HCT116 (cell line): ENCODE data around the gene CRBN. TPM values are rescaled to one million over a fixed set of nuclear protein-coding genes. Genes with fewer than 3 reads are reported as not detected.

Experiments used
- ATAC-seq: fragments of 200-7000 bp; cut with Tn5 transposase; 2 replicates; pipeline ENCODE4 v1.9.1; 2020; ENCODE audit warnings: mild to moderate bottlenecking, moderate library complexity
- BruUV-seq: library from RNA; stranded (reverse); fragments of 400-500 nt; replicated peaks from 2 replicates; lab custom pipeline; 2021; lab: Mats Ljungman, UMichigan
- CTCF ChIA-PET: fragments of 300-600 bp; sonication (Branson Sonifier 250); formaldehyde crosslinking; loops from one replicate; lab custom pipeline; 2021; ENCODE audit warnings: antibody characterized with exemption; lab: Charles Lee
- POLR2A ChIA-PET: fragments of 300-600, 350-600 bp; sonication (Branson Sonifier 250); formaldehyde crosslinking; loops from one replicate; lab custom pipeline; 2021; ENCODE audit warnings: antibody characterized with exemption; lab: Charles Lee
- RAD21 ChIA-PET, 2 experiments: fragments of 300-600 bp; sonication (Branson Sonifier 250); formaldehyde crosslinking; loops; one replicate each; lab custom pipeline; 2023; ENCODE audit warnings: low total read pairs in 2 of 2; ENCODE audit not compliant: uncharacterized antibody in 2 of 2, unreplicated experiment in 2 of 2, low non-redundant PET in 1 of 2; lab: Charles Lee
- DNase-seq: peaks from one replicate; pipeline ENCODE4 v3.0.0-alpha.2; 2010; ENCODE audit warnings: low read depth, low spot score
- H2AFZ ChIP-seq: fragments of 200-600 bp; shearing (Covaris generic), sonication (generic); 2 replicates; pipeline ENCODE4 v1.6.1; 2017; ENCODE audit warnings: low read depth, mixed run types, mixed read lengths, antibody characterized with exemption, low read length; ENCODE audit not compliant: poor library complexity, severe bottlenecking
- H3K27ac ChIP-seq: 2 replicates; pipeline ENCODE4 v1.5.1; 2012; ENCODE audit warnings: low read depth, low read length
- H3K27me3 ChIP-seq: fragments of 200-600 bp; sonication (generic); 2 replicates; pipeline ENCODE4 v1.6.1; 2016; ENCODE audit warnings: mixed run types, low read length, mixed read lengths; ENCODE audit not compliant: insufficient read depth
- H3K36me3 ChIP-seq, 2 experiments: fragments of 200-500 bp in 1 of 2; fragments of 200-600 bp in 1 of 2; sonication (Bioruptor generic) in 1 of 2; sonication (generic) in 1 of 2; 2 replicates each; pipeline versions ENCODE4 v1.5.1 to v1.6.1; 2014 to 2016; ENCODE audit warnings: low read length in 2 of 2, inconsistent platforms in 1 of 2, mixed read lengths in 1 of 2, mixed run types in 1 of 2; ENCODE audit not compliant: insufficient read depth in 2 of 2, control insufficient read depth in 1 of 2
- H3K4me1 ChIP-seq, 2 experiments: fragments of 200-600 bp in 1 of 2; sonication (generic) in 1 of 2; 2 replicates each; pipeline versions ENCODE4 v1.5.1 to v1.6.1; 2012 to 2017; ENCODE audit warnings: low read length in 2 of 2, inconsistent platforms in 1 of 2, mild to moderate bottlenecking in 1 of 2, mixed read lengths in 1 of 2, mixed run types in 1 of 2, moderate library complexity in 1 of 2; ENCODE audit not compliant: insufficient read depth in 2 of 2, control insufficient read depth in 1 of 2
- H3K4me2 ChIP-seq: fragments of 200-600 bp; sonication (generic); 2 replicates; pipeline ENCODE4 v1.6.1; 2017; ENCODE audit warnings: mixed run types, low read length, mixed read lengths
- H3K4me3 ChIP-seq, 2 experiments: fragments of 200-600 bp in 1 of 2; sonication (generic) in 1 of 2; replicated peaks in 1 of 2; 2 replicates each; pipeline ENCODE4 v1.5.1; 2011 to 2016; ENCODE audit warnings: low read length in 2 of 2, control low read depth in 1 of 2, low read depth in 1 of 2, mild to moderate bottlenecking in 1 of 2, mixed read lengths in 1 of 2, mixed run types in 1 of 2
- H3K79me2 ChIP-seq: fragments of 200-600 bp; sonication (generic); 2 replicates; pipeline ENCODE4 v1.6.1; 2017; ENCODE audit warnings: mild to moderate bottlenecking, mixed run types, low read length, moderate library complexity, mixed read lengths; ENCODE audit not compliant: insufficient read depth
- H3K9ac ChIP-seq: fragments of 200-600 bp; sonication (generic); 2 replicates; pipeline ENCODE4 v1.6.1; 2016; ENCODE audit warnings: low read length, mixed read lengths
- H3K9me2 ChIP-seq: fragments of 200-600 bp; sonication (generic), shearing (Covaris generic); 2 replicates; pipeline ENCODE4 v1.6.1; 2017; ENCODE audit warnings: mixed run types, mild to moderate bottlenecking, moderate library complexity; ENCODE audit not compliant: insufficient read depth
- H3K9me3 ChIP-seq, 2 experiments: fragments of 200-500 bp in 1 of 2; fragments of 200-600 bp in 1 of 2; sonication (Bioruptor generic) in 1 of 2; sonication (generic) in 1 of 2; 2 replicates each; pipeline ENCODE4 v1.6.1; 2014 to 2017; ENCODE audit warnings: low read length in 2 of 2, mixed read lengths in 2 of 2, inconsistent platforms in 1 of 2, low read depth in 1 of 2, mild to moderate bottlenecking in 1 of 2, mixed run types in 1 of 2, moderate library complexity in 1 of 2; ENCODE audit not compliant: control insufficient read depth in 1 of 2, insufficient read depth in 1 of 2
- H4K20me1 ChIP-seq: fragments of 200-600 bp; sonication (generic), shearing (Covaris generic); 2 replicates; pipeline ENCODE4 v1.6.1; 2017; ENCODE audit warnings: mixed run types, mild to moderate bottlenecking, moderate library complexity; ENCODE audit not compliant: insufficient read depth
- REST ChIP-seq: IDR thresholded peaks from 2 replicates; pipeline ENCODE4 v1.6.1; 2012; ENCODE audit warnings: low read depth
- YY1 ChIP-seq: IDR thresholded peaks from 2 replicates; pipeline ENCODE4 v1.6.1; 2011; ENCODE audit warnings: low read length, low read depth, moderate library complexity, mild to moderate bottlenecking; ENCODE audit not compliant: insufficient replicate concordance; ENCODE audit errors: extremely low read depth
- intact Hi-C: fragments of 100-400 bp; cut with micrococcal nuclease; formaldehyde crosslinking; loops from 2 replicates; pipeline ENCODE4 v1.10.0; 2022
- total RNA-seq: library from RNA; stranded (reverse); gene quantifications from one replicate; pipeline ENCODE4 v1.2.1, GENCODE V29; 2021; ENCODE audit not compliant: unreplicated experiment

The CRBN gene
- total RNA-seq, 1 experiment from 2014 or later: 29.1 TPM

- ChIA-PET RAD21 (no interaction called here), CTCF (no interaction called here)
- no peak for DNase-seq
These were observed 5.4 kb upstream of the CRBN start for GRCh38 chr3:3184876-3185275.

More at GRCh38 chr3:3184876-3185275, 5.4 kb upstream of the CRBN start:
- Histone ChIP-seq H3K9me3 (no peaks in the 10 kb centered on the region), H2AFZ (no peak overlapping the region), H3K27ac (no peak overlapping the region), H3K36me3 (no peaks in the 10 kb centered on the region), H3K4me3 (no peak overlapping the region), H3K9ac (no peak overlapping the region), H3K4me2 (no peak overlapping the region), H3K27me3 (peaks cover 4% of the 10 kb centered on the region; the same call in 1 of the 2 replicates), H4K20me1 (no peaks in the 10 kb centered on the region), H3K4me1 (peaks cover 0 to 2% of the 10 kb centered on the region in 2 experiments; a peak in 1 of 4 replicates), H3K9me2 (no peaks in the 10 kb centered on the region), H3K79me2 (no peaks in the 10 kb centered on the region)
- no TSS peak for BruUV-seq
- no peak for ATAC-seq
- intact Hi-C loops: no loop called here
- TF ChIP-seq REST: no peak
- TF ChIP-seq YY1: no peak
- POLR2A ChIA-PET: no interaction called here
